NB4 (cell line): ENCODE data around the gene FN1.

ENCODE experiments used
- CTCF ChIP-seq: IDR thresholded peaks from one replicate; pipeline ENCODE4 v1.5.1; 2012; ENCODE audit warnings: low read depth, low read length
- MAX ChIP-seq: IDR thresholded peaks from 2 replicates; pipeline ENCODE4 v1.6.1; 2011; ENCODE audit warnings: low read depth, low read length
- MYC ChIP-seq: IDR thresholded peaks from 2 replicates; pipeline ENCODE4 v1.6.1; 2011; ENCODE audit warnings: low read depth, low read length
- POLR2A ChIP-seq: IDR thresholded peaks from 2 replicates; pipeline ENCODE4 v1.6.1; 2011; ENCODE audit warnings: mild to moderate bottlenecking; ENCODE audit not compliant: insufficient read length; ENCODE audit errors: extremely low read depth

- TF ChIP-seq MAX (no peak), CTCF (no peak), POLR2A (no peak), MYC (no peak)
Measured at GRCh38 chr2:215483431-215483830, 47.6 kb upstream of the FN1 start.
